GM19035 (cell line): ENCODE measurements around the gene TSPAN4.

Experiments used
- ATAC-seq: cut with Tn5 transposase; IDR thresholded peaks from one replicate; pipeline ENCODE4 v1.9.1; 2021; ENCODE audit not compliant: unreplicated experiment

The TSPAN4 gene

DNA sequence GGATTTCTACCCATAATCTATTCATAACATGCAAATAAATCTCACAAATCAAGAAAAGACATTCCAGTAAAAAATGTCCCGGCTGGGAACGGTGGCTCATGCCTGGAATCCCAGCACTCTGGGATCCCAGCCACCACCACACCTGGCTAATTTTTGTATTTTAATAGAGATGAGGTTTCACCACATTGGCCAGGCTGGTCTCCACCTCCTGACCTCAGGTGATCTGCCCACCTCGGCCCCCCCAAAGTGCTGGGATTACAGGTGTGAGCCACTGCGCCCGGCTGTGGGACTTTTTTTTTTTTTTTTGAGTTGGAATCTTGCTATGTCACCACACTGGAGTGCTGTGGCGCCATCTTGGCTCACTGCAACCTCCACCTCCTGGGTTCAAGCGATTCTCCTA is 63.3 kb downstream of the TSPAN4 start:
- no peak for ATAC-seq

DNA sequence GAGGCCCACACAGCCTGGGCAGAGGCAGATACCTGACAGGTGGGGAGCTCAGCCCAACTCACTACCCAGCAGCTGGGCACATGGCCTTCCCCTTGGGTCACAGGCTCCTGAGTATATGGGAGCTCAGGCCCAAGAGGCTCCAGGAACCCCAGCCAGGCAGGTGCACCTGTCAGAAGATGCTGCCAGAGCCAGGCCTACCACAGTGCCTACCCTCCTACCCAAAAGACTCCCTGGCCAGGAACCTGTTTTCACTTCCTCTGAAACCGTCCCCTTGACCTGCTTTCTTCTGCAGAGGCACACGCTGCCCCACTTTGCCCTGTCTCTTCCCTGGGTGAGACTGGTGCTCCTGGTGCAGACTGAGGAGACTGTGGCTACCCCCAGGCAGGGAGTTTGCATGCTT is 65.0 kb downstream of the TSPAN4 start:
- ATAC-seq, result no peak

DNA sequence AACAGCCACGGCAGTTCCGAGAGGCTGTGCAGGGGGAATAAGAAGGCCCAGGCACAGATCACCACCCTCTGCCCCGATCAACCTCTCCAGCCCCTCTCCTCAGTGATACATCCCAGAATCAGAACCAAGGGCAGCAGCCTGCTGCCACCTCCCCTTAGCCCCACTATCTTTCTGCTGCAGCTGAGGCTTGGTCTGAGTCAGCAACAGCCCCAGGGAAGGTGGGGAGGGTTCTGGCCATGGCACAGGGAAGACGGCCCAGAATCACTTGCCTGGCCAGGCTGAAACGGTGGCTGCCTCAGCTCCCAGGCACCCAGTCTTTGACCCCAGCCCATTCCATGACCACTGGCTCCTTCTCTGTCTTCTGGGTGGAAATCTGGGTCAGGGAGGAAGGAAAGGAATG is 65.6 kb downstream of the TSPAN4 start:
- no peak for ATAC-seq

DNA sequence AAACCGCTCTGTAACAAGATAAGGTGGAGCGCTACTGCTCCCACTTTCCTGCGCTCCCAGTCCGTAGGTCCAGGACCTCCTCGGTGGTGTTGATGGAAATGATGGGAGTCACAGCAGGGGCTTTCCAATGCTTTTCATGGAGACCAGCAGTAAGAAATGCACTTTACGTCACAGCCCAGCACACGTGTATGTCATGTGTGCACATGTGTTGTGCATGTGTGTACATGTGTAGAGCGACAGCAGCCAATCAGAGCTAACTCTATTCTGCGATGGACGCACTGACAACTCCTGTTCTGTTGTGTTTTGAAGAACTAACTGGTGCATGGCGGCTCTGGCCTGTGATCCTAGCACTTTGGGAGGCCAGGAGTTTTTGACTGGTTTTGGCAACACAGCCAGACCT is 66.8 kb downstream of the TSPAN4 start:
- no peak for ATAC-seq

DNA sequence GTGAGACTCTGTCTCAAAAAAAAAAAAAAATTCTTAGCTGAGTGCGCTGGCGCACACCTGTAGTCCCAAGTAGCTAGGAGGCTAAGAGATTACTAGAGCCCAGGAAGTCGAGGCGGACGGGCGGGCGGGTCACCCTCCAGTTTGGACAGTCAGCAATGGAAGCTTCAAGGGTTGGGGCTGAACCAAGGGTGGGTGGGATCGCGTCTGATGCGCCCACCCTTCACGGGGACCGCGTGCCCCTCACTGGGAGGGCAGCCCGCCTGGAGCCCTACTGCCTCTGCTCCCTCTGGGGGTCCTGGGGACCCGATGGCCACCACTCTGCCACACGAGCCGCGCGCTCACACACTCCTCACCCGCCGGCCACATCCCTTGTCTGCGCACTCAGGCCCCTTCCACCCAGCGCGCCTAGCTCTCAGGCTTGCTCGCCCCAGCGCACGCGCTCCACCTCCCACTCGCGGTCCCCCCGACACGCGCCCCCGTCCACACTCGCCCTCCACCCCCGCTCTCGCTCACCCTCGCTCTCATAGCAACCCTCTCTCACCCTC is 67.5 kb downstream of the TSPAN4 start:
- no peak for ATAC-seq

DNA sequence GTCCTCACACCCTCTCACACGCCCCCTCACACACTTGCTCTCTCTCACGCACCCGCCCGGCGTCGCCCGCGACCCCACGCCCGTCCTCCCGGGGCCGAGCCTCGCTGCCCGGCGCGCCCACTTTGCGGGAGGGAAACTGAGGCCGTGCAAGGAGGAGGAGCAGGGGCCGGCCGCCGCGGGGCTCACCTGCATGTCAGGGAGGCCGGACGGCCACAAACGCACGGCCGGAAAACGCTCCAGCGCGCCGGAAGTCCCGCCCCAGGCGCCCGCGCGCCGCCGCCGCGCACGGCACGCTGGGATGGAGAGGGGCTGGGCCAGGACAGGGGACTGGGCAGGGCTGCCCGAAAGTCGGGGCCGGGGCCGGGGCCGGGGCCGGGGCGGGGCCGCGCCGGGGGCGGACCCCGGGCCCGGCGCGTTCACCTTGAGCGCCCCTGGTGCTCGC is 68.0 kb downstream of the TSPAN4 start, which contains the start of gene CHID1:
Gene CHID1, minus strand, starts transcription at position 222 of the 442 bp plus-strand sequence. CDS start 5,994 bp downstream, outside the sequence.
- ATAC-seq, result peak; percentile 89

DNA sequence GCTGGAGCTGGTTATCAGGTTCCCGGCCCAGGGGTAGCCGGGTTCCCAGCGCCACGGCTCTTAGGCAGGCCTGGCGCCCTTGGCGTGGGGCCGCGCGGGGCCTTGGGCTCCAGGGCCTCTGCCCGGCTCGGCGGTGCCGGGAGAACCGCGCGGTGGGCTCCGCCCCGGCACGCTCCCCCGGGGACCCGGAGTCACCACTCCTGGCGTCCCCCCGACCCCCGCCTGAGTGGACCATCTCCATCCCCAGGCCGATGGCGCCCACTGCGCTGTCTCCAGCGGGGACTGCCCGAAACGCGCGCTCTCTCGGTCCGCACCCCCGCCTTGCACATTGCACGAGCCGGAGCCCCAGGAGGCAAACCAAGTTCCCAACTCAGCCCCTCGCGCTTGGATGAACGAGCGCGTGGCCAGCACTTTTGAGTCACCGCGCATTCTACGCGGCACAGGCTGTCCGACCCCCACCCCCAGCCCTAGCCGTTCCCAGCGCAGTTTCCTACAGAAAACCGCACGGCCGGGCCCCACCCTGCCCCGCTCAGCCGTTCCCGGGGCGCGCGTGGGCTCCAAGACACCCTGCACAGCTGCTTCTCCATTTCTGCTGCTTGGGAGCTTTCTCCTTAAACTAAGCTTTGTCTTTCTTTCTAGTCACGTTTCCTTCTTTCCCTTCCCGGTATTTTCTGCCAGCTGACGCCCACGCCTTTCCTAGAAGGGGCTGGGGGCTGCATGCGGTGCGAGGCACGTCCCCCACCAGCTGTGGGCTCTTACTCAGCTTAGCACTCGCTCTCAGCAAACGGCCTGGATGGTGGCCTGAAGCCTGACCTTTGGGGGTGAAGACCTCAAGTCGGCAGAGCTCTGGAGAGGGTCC is 68.6 kb downstream of the TSPAN4 start:
- ATAC-seq, result peak; percentile 31

DNA sequence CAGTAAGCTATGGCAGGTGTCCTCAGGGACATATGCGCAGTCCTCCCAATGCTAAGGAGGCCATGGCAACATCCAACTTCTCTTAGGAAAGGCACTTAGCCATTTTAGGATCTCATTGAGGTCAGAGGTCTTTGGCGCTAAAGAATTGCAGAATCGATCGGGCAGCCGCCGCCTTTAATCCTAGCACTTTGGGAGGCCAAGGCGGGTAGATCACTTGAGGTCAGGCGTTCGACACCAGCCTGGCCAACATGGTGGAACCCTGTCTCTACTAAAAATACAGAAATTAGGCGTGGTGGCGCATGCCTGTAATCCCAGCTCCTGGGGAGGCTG is 69.2 kb downstream of the TSPAN4 start:
- no peak for ATAC-seq

DNA sequence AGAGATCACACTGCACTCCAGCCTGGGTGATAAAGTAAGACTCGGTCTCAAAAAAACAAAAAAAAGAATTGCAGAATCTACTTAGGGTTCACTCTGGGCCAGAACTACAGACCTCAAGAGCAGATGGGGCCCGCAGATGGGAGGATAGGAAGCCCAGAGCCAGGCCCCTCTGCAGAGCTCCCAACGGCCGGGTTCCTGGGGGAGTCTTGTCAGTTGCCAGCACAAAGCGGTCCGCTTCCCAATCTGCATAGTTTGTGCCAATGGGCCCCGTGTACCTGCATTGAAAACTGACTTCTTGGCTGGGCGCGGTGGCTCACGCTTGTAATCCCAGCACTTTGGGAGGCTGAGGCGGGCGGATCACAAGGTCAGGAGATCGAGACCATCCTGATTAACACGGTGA is 69.6 kb downstream of the TSPAN4 start:
- no peak for ATAC-seq

DNA sequence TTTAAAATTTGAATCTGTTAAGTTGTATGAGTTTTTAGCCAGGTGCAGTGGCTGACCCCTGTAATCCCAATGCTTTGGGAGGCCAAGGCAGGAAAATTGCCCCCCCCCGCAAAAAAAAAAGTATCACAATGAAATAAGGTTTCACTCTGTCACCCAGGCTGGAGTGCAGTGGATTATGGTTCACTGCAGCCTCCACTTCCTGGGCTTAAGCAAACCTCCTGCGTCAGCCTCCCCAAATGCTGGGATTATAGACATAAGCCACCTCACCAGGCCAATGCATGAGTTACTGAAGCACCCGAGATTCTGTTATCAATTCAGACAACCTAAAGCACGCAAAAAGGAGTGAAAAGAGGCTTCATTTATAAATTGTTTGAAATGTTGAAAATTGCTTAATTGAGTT is 70.4 kb downstream of the TSPAN4 start:
- no peak for ATAC-seq

DNA sequence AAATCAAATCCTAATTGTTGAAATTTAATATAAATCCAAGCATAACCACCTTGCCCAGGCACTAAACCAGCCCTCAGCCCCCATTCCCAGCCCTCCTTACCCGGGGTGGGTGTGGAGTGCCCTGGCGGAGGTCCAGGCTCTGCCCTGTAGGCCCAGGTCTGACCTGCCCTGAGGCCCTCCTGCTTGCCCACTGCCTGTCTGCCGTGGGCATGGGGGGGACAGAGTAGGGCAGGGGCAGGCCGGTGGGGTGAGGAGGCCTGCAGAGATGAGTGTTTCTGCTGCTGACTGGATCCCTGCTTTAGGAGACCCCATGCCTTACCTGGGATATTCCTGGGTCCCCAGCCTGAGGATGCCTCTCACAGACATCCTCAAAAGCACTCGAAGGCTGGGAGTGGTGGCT is 71.6 kb downstream of the TSPAN4 start:
- no peak for ATAC-seq

DNA sequence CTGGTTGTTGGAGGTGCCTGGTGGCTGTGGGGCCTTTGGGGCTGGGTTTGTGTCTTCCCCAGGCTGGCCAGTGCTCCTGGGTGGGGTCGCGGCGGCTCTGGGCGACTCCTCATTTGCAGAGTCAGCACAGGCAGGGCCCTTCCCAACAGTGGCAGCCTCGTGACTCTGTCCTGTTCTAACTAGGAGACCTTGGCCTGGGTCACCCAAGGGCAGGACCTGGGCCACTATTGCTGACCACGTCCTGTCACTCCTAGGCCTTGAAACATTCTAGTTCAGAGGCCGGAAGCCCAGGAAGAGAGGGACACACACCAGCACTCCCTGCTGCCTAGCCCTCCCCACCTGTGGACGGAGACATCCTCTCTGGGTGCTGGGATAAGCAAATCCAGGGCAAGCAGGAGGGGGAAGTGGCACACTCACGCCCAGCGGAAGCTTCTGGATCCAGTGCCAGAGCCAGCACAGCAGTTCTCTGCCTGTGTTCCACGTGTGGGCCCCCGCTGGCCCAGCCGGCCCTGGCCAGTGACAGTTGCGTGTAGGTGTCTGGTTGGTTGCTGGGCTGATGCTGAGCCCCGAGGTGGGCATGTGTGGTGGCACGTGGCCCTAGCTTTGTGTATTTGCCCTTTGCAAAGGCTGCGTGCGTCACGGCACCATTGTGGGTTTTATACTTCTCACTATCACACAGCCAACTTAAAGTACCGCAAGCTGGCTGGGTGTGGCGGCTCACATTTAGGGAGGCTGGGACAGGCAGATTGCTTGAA is 72.3 kb downstream of the TSPAN4 start:
- ATAC-seq, result no peak
